H9 (cell line): ENCODE data around the gene HK2. TPM values are rescaled to one million over a fixed set of nuclear protein-coding genes. Genes with fewer than 3 reads are reported as not detected.

ENCODE experiments used
- DNase-seq: peaks from one replicate; pipeline ENCODE4 v3.0.0-alpha.2; 2017
- H2AFZ ChIP-seq: one replicate; pipeline ENCODE4 v1.6.1; 2013; ENCODE audit warnings: mild to moderate bottlenecking, low read length, control low read depth, moderate library complexity
- H2AK5ac ChIP-seq: 2 replicates; pipeline ENCODE4 v1.6.1; 2013; ENCODE audit warnings: low read length, control low read depth, mixed read lengths; ENCODE audit not compliant: insufficient read length
- H2BK120ac ChIP-seq: one replicate; pipeline ENCODE4 v1.6.1; 2013; ENCODE audit warnings: low read depth, mild to moderate bottlenecking, low read length, control low read depth, inconsistent platforms; ENCODE audit not compliant: poor library complexity, severe bottlenecking
- H2BK12ac ChIP-seq: 2 replicates; pipeline ENCODE4 v1.6.1; 2013; ENCODE audit warnings: low read length, control low read depth, mixed read lengths, low read depth; ENCODE audit not compliant: insufficient read length
- H2BK15ac ChIP-seq: 2 replicates; pipeline ENCODE4 v1.6.1; 2013; ENCODE audit warnings: low read depth, low read length, control low read depth
- H2BK20ac ChIP-seq: one replicate; pipeline ENCODE4 v1.6.1; 2013; ENCODE audit warnings: low read depth, mild to moderate bottlenecking, low read length, control low read depth, inconsistent platforms; ENCODE audit not compliant: poor library complexity, severe bottlenecking
- H2BK5ac ChIP-seq: 2 replicates; pipeline ENCODE4 v1.6.1; 2013; ENCODE audit warnings: low read length, control low read depth, mixed read lengths; ENCODE audit not compliant: insufficient read length
- H3K14ac ChIP-seq: 2 replicates; pipeline ENCODE4 v1.6.1; 2013; ENCODE audit warnings: low read length, control low read depth; ENCODE audit not compliant: insufficient read depth
- H3K18ac ChIP-seq: 2 replicates; pipeline ENCODE4 v1.6.1; 2013; ENCODE audit warnings: low read depth, mild to moderate bottlenecking, mixed read lengths, low read length, control low read depth; ENCODE audit not compliant: insufficient read length
- H3K23ac ChIP-seq: 2 replicates; pipeline ENCODE4 v1.6.1; 2013; ENCODE audit warnings: low read length, control low read depth, mixed read lengths, low read depth; ENCODE audit not compliant: insufficient read length
- H3K23me2 ChIP-seq: 2 replicates; pipeline ENCODE4 v1.6.1; 2013; ENCODE audit warnings: low read depth, mild to moderate bottlenecking, mixed read lengths, low read length, control low read depth; ENCODE audit not compliant: insufficient read length, poor library complexity, severe bottlenecking
- H3K27ac ChIP-seq: 2 replicates; pipeline ENCODE4 v1.5.1; 2013; ENCODE audit warnings: low read length, control low read depth, mixed read lengths, low read depth; ENCODE audit not compliant: insufficient read length
- H3K27me3 ChIP-seq: 2 replicates; pipeline ENCODE4 v1.6.1; 2013; ENCODE audit warnings: low read length, control low read depth, inconsistent platforms; ENCODE audit not compliant: insufficient read depth
- H3K4ac ChIP-seq: 2 replicates; pipeline ENCODE4 v1.6.1; 2013; ENCODE audit warnings: low read depth, mild to moderate bottlenecking, control low read depth, inconsistent platforms, low read length, moderate library complexity
- H3K4me1 ChIP-seq: 2 replicates; pipeline ENCODE4 v1.6.1; 2013; ENCODE audit warnings: low read length, control low read depth, inconsistent platforms; ENCODE audit not compliant: insufficient read depth
- H3K4me2 ChIP-seq: 2 replicates; pipeline ENCODE4 v1.6.1; 2013; ENCODE audit warnings: low read length, control low read depth, mixed read lengths; ENCODE audit not compliant: insufficient read length, insufficient read depth
- H3K56ac ChIP-seq: 2 replicates; pipeline ENCODE4 v1.6.1; 2013; ENCODE audit warnings: low read depth, mild to moderate bottlenecking, mixed read lengths, low read length, control low read depth; ENCODE audit not compliant: insufficient read length
- H3K79me1 ChIP-seq: 2 replicates; pipeline ENCODE4 v1.6.1; 2013; ENCODE audit warnings: low read depth, mild to moderate bottlenecking, moderate library complexity, low read length, control low read depth, inconsistent platforms; ENCODE audit not compliant: insufficient read depth, poor library complexity, severe bottlenecking
- H3K79me2 ChIP-seq: 2 replicates; pipeline ENCODE4 v1.6.1; 2013; ENCODE audit warnings: low read length, control low read depth, inconsistent platforms; ENCODE audit not compliant: insufficient read depth
- H3K9ac ChIP-seq: 2 replicates; pipeline ENCODE4 v1.6.1; 2013; ENCODE audit warnings: low read length, control low read depth, mixed read lengths; ENCODE audit not compliant: insufficient read length; ENCODE audit errors: extremely low read depth
- H3K9me3 ChIP-seq: one replicate; pipeline ENCODE4 v1.6.1; 2013; ENCODE audit warnings: low read depth, low read length, inconsistent platforms; ENCODE audit not compliant: control insufficient read depth
- H3T11ph ChIP-seq: one replicate; pipeline ENCODE4 v1.6.1; 2013; ENCODE audit warnings: mild to moderate bottlenecking, low read length, control low read depth, inconsistent platforms
- H4K20me1 ChIP-seq: one replicate; pipeline ENCODE4 v1.6.1; 2013; ENCODE audit not compliant: control insufficient read depth, insufficient read length, insufficient read depth
- H4K5ac ChIP-seq: 2 replicates; pipeline ENCODE4 v1.6.1; 2013; ENCODE audit warnings: low read depth, mild to moderate bottlenecking, mixed read lengths, low read length, control low read depth; ENCODE audit not compliant: insufficient read length
- H4K8ac ChIP-seq: replicated peaks from 2 replicates; pipeline ENCODE4 v1.6.1; 2013; ENCODE audit warnings: low read length, control low read depth, mixed read lengths, low read depth; ENCODE audit not compliant: insufficient read length
- H4K91ac ChIP-seq: 2 replicates; pipeline ENCODE4 v1.6.1; 2013; ENCODE audit warnings: low read depth, mild to moderate bottlenecking, moderate library complexity, mixed read lengths, low read length, control low read depth; ENCODE audit not compliant: insufficient read length
- H3K27ac Mint-ChIP-seq, 3 experiments: 2 replicates in 2 of 3; 3 replicates in 1 of 3; pipeline ENCODE4 v1.8.0; 2020 to 2021; ENCODE audit warnings: mixed read lengths in 3 of 3, mild to moderate bottlenecking in 1 of 3, moderate library complexity in 1 of 3
- H3K27me3 Mint-ChIP-seq: 2 replicates; pipeline ENCODE4 v1.8.0; 2021; ENCODE audit warnings: low read depth, mild to moderate bottlenecking, moderate library complexity, mixed read lengths
- H3K36me3 Mint-ChIP-seq, 3 experiments: 2 replicates in 2 of 3; 3 replicates in 1 of 3; pipeline ENCODE4 v1.8.0; 2020 to 2021; ENCODE audit warnings: low read depth in 3 of 3, mixed read lengths in 3 of 3; ENCODE audit not compliant: insufficient read depth in 1 of 3
- H3K4me1 Mint-ChIP-seq, 2 experiments: 2 replicates each; pipeline ENCODE4 v1.8.0; 2020; ENCODE audit warnings: mixed read lengths in 2 of 2
- H3K4me3 Mint-ChIP-seq, 2 experiments: 2 replicates in 1 of 2; 3 replicates in 1 of 2; pipeline ENCODE4 v1.8.0; 2020 to 2021; ENCODE audit warnings: mild to moderate bottlenecking in 2 of 2, mixed read lengths in 2 of 2, moderate library complexity in 1 of 2
- H3K9me3 Mint-ChIP-seq, 2 experiments: 2 replicates in 1 of 2; 3 replicates in 1 of 2; pipeline ENCODE4 v1.8.0; 2020; ENCODE audit warnings: mild to moderate bottlenecking in 2 of 2, mixed read lengths in 2 of 2, moderate library complexity in 1 of 2
- CTCF ChIP-seq: fragments of 200-600 bp; sonication (generic); conservative IDR thresholded peaks from 3 replicates; pipeline ENCODE4 v1.8.0; 2021; ENCODE audit warnings: antibody characterized with exemption, mild to moderate bottlenecking
- WGBS: extraction: QIAGEN DNeasy Blood & Tissue Kit; methylation state at CpG from one replicate; pipeline ENCODE4 v1.1.7; 2013; ENCODE audit warnings: missing lambda C conversion rate, low lambda C conversion rate, mixed read lengths; ENCODE audit not compliant: insufficient read length; ENCODE audit errors: extremely low coverage; 5-methylcytosine and 5-hydroxymethylcytosine counted together
- total RNA-seq: library from RNA; stranded (reverse); gene quantifications from 2 replicates; pipeline ENCODE4 v1.2.1, GENCODE V29; 2021

The HK2 gene
- total RNA-seq, 1 experiment from 2014 or later: 54.3 TPM

GRCh38 chr2:74876081-74876886 is 42.4 kb downstream of the HK2 start:
- Histone ChIP-seq H4K8ac (no peak overlapping the region), H2AK5ac (no peak overlapping the region), H3T11ph (no peak overlapping the region), H3K4me2 (no peak overlapping the region), H4K91ac (no peak overlapping the region), H4K5ac (no peak overlapping the region), H3K14ac (no peak overlapping the region), H2BK120ac (no peak overlapping the region), H2BK20ac (no peak overlapping the region), H2BK5ac (no peak overlapping the region), H3K79me1 (peaks cover under 1% of the 10 kb centered on the region), H3K18ac (no peak overlapping the region), H3K4ac (no peak overlapping the region), H3K23me2 (no peaks in the 10 kb centered on the region), H3K27ac (no peak overlapping the region), H3K23ac (no peak overlapping the region), H3K9ac (no peak overlapping the region), H2AFZ (no peak overlapping the region), H2BK15ac (no peak overlapping the region), H3K56ac (no peak overlapping the region), H3K9me3 (no peaks in the 10 kb centered on the region), H3K27me3 (no peaks in the 10 kb centered on the region), H3K79me2 (no peaks in the 10 kb centered on the region), H4K20me1 (no peaks in the 10 kb centered on the region), H2BK12ac (no peak overlapping the region), H3K4me1 (no peaks in the 10 kb centered on the region; the same call in 1 of the 2 replicates)
- no peaks in the 10 kb centered on the region for H3K27me3 Mint-ChIP-seq
- H3K27ac Mint-ChIP-seq: peak overlapping the region; percentile 56 to 89 (median 88); a peak in 5 of 7 replicates
- peak; percentile 46 for DNase-seq
- peaks cover 76 to 97% (median 96%) of the 10 kb centered on the region in 3 experiments for H3K36me3 Mint-ChIP-seq
- no peak overlapping the region for H3K4me3 Mint-ChIP-seq
- H3K4me1 Mint-ChIP-seq: peaks cover 6% of the 10 kb centered on the region in 2 experiments; a peak in 3 of 4 replicates
- WGBS: no CpG with 5 or more reads among the region's 13 CpGs
- no peaks in the 10 kb centered on the region for H3K9me3 Mint-ChIP-seq
- peak; percentile 85 for TF ChIP-seq CTCF
